Endodermal cell (in vitro differentiated cells): ENCODE results near the gene CERT1. TPM values are rescaled to one million over a fixed set of nuclear protein-coding genes. Genes with fewer than 3 reads are reported as not detected.

ENCODE experiments used
- DNase-seq: peaks from one replicate; pipeline ENCODE4 v3.0.0-alpha.2; 2017
- H3K27ac ChIP-seq: 2 replicates; pipeline ENCODE4 v1.5.1; 2013; ENCODE audit warnings: mild to moderate bottlenecking, low read depth, low read length, moderate library complexity
- H3K27me3 ChIP-seq: 2 replicates; pipeline ENCODE4 v1.6.1; 2013; ENCODE audit warnings: mild to moderate bottlenecking, low read length, moderate library complexity; ENCODE audit not compliant: insufficient read depth, control insufficient read depth, poor library complexity, severe bottlenecking
- H3K36me3 ChIP-seq: 2 replicates; pipeline ENCODE4 v1.7.0; 2013; ENCODE audit warnings: mild to moderate bottlenecking, low read length, moderate library complexity; ENCODE audit not compliant: control insufficient read depth, insufficient read depth
- H3K4me1 ChIP-seq: one replicate; pipeline ENCODE4 v1.7.0; 2013; ENCODE audit warnings: low read length; ENCODE audit not compliant: control insufficient read depth, insufficient read depth
- H3K4me3 ChIP-seq: 2 replicates; pipeline ENCODE4 v1.5.1; 2013; ENCODE audit warnings: mild to moderate bottlenecking, low read length, moderate library complexity
- H3K9ac ChIP-seq: 2 replicates; pipeline ENCODE4 v1.6.1; 2013; ENCODE audit warnings: mild to moderate bottlenecking, low read length, moderate library complexity; ENCODE audit not compliant: poor library complexity, severe bottlenecking; ENCODE audit errors: extremely low read depth
- H3K9me3 ChIP-seq: 2 replicates; pipeline ENCODE4 v1.6.1; 2013; ENCODE audit warnings: mild to moderate bottlenecking, low read length, moderate library complexity; ENCODE audit not compliant: control insufficient read depth
- H3K27ac Mint-ChIP-seq: 2 replicates; pipeline ENCODE4 v1.8.0; 2020; ENCODE audit warnings: mixed read lengths
- H3K27me3 Mint-ChIP-seq: 2 replicates; pipeline ENCODE4 v1.8.0; 2021; ENCODE audit warnings: mild to moderate bottlenecking, mixed read lengths; ENCODE audit not compliant: insufficient read depth
- H3K36me3 Mint-ChIP-seq: 2 replicates; pipeline ENCODE4 v1.8.0; 2020; ENCODE audit warnings: low read depth, mixed read lengths
- H3K4me1 Mint-ChIP-seq: 2 replicates; pipeline ENCODE4 v1.8.0; 2020; ENCODE audit warnings: mixed read lengths
- H3K4me3 Mint-ChIP-seq: 2 replicates; pipeline ENCODE4 v1.8.0; 2020; ENCODE audit warnings: mild to moderate bottlenecking, moderate library complexity, mixed read lengths
- H3K9me3 Mint-ChIP-seq: 2 replicates; pipeline ENCODE4 v1.8.0; 2020; ENCODE audit warnings: mild to moderate bottlenecking, mixed read lengths
- CTCF ChIP-seq: fragments of 200-600 bp; sonication (generic); conservative IDR thresholded peaks from 2 replicates; pipeline ENCODE4 v1.5.0; 2021; ENCODE audit warnings: antibody characterized with exemption, mild to moderate bottlenecking
- WGBS, 2 experiments: methylation state at CpG; one replicate each; pipeline versions ENCODE4 v1.1.5 to v1.1.7; 2013; ENCODE audit warnings: missing lambda C conversion rate in 2 of 2, mixed read lengths in 1 of 2; ENCODE audit not compliant: insufficient coverage in 1 of 2, insufficient read length in 1 of 2; 5-methylcytosine and 5-hydroxymethylcytosine counted together
- total RNA-seq, 2 donors: library from RNA; stranded (reverse); fragmentation: NEBNext Ultra II Directional in 1 of 2; extraction: Animal tissue kit (Norgen Biotek cat#: 25700) in 1 of 2; gene quantifications; 2 replicates in 1 of 2; 3 replicates in 1 of 2; pipeline ENCODE4 v1.2.1, GENCODE V29; 2021

CERT1 gene
- total RNA-seq, 2 donors from 2014 or later: 51.0 to 73.5 TPM

DNA sequence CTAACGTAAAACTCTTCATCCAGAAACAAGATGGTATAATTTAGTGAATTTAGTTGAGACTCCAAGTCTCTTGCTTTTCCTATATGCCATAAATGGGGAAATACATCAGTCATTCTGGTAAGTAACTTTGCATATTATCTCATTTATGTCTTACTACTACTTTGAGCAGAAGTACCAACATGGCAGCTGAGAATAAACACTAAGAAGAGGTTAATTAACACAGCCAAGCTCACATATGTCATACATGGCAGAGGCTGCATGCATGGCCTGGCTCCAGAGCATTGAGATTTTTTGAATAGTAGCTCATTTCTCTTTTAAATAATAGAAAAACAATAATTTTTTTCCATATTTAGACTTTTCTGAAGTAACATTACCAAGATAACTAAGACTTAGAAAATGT lies 54.3 kb downstream of the CERT1 start:
- Histone ChIP-seq H3K4me3 (no peak overlapping the region), H3K9me3 (peaks cover 2% of the 10 kb centered on the region), H3K9ac (no peak overlapping the region), H3K4me1 (no peaks in the 10 kb centered on the region), H3K27me3 (no peaks in the 10 kb centered on the region), H3K27ac (no peak overlapping the region), H3K36me3 (peaks cover 32% of the 10 kb centered on the region)
- no peak for DNase-seq
- no peak overlapping the region for H3K4me3 Mint-ChIP-seq
- peaks cover under 1% of the 10 kb centered on the region for H3K9me3 Mint-ChIP-seq
- no peaks in the 10 kb centered on the region for H3K27me3 Mint-ChIP-seq
- WGBS, 2 experiments: no CpG with 5 or more reads among the region's 1 CpG
- H3K27ac Mint-ChIP-seq: no peak overlapping the region
- H3K36me3 Mint-ChIP-seq: peaks cover 39% of the 10 kb centered on the region
- TF ChIP-seq CTCF: no peak
- peaks cover 22% of the 10 kb centered on the region for H3K4me1 Mint-ChIP-seq

- Mint-ChIP-seq H3K27ac (no peak overlapping the region), H3K4me1 (peaks cover 6% of the 10 kb centered on the region), H3K27me3 (no peaks in the 10 kb centered on the region), H3K9me3 (no peaks in the 10 kb centered on the region), H3K36me3 (peaks cover 36% of the 10 kb centered on the region), H3K4me3 (no peak overlapping the region)
- peaks cover 27% of the 10 kb centered on the region for H3K36me3 ChIP-seq
- no peaks in the 10 kb centered on the region for H3K4me1 ChIP-seq
- no peak overlapping the region for H3K4me3 ChIP-seq
- DNase-seq: no peak
- 83 to 86% methylated on average over 1 of the region's 1 CpG for WGBS, 2 experiments
- TF ChIP-seq CTCF: no peak
- H3K27me3 ChIP-seq: no peaks in the 10 kb centered on the region
- no peak overlapping the region for H3K9ac ChIP-seq
- H3K9me3 ChIP-seq: peaks cover 20% of the 10 kb centered on the region
- H3K27ac ChIP-seq: no peak overlapping the region
Observed at GRCh38 chr5:75450069-75450468, 61.4 kb downstream of the CERT1 start.

DNA sequence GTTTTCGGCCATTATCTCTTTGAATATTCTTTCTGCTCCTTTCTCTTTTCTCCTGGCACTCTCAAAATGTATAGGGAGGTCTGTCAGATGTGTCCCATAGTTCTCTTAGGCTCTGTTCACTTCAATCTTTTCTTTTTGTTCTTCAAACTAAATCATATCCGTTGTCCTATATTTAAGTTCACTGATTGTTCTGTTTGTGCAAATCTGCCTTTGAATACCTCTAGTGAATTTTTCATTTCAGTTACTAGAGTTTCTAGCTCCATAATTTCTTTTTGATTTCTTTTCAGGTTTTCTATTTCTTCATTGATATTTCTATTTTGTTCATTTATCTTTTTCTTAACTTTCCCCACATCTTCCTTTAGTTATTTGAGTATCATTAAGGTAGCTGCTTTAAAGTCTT lies 65.4 kb downstream of the CERT1 start:
- Histone ChIP-seq H3K9ac (no peak overlapping the region), H3K4me1 (no peaks in the 10 kb centered on the region), H3K36me3 (peaks cover 20% of the 10 kb centered on the region), H3K4me3 (no peak overlapping the region), H3K27ac (no peak overlapping the region), H3K27me3 (no peaks in the 10 kb centered on the region), H3K9me3 (peaks cover 35% of the 10 kb centered on the region)
- H3K4me1 Mint-ChIP-seq: peaks cover 6% of the 10 kb centered on the region
- no peaks in the 10 kb centered on the region for H3K27me3 Mint-ChIP-seq
- peaks cover 44% of the 10 kb centered on the region for H3K36me3 Mint-ChIP-seq
- 92 to 100% methylated on average over 1 to 2 of the region's 2 CpGs for WGBS, 2 experiments
- H3K9me3 Mint-ChIP-seq: peaks cover 13% of the 10 kb centered on the region
- no peak for DNase-seq
- H3K27ac Mint-ChIP-seq: no peak overlapping the region
- TF ChIP-seq CTCF: no peak
- no peak overlapping the region for H3K4me3 Mint-ChIP-seq
